ENCODE results near the gene MOV10. TPM values are rescaled to one million over a fixed set of nuclear protein-coding genes. Genes with fewer than 3 reads are reported as not detected.

Gene MOV10
- polyA plus RNA-seq, 1 donor, result 58.5 TPM

DNA sequence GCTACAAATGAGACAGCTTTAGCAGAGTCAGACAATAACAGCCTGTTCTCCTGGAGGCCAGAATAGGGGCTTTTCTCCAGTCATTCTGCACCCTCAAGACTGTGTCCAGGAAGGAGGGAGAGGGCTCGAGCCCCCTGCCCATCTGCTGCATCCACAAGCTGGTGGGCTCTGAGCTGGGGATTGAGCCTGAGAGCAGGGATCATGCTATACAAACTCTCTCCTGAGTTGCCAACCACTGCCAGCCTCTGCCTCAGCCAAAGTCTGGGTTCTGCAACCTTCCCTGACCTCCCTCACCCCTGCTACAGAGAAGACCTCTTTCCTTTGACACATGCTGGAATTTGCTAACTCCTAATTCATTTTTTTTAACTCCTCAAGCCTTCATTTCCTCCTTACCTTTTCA, 55.5 kb downstream of the MOV10 start:
- DNase-seq (ENCODE audit: low read depth), result no peak

- DNase-seq (ENCODE audit: low read depth), result no peak
These were observed 57.0 kb downstream of the MOV10 start for GRCh38 chr1:112731451-112731850.

DNA sequence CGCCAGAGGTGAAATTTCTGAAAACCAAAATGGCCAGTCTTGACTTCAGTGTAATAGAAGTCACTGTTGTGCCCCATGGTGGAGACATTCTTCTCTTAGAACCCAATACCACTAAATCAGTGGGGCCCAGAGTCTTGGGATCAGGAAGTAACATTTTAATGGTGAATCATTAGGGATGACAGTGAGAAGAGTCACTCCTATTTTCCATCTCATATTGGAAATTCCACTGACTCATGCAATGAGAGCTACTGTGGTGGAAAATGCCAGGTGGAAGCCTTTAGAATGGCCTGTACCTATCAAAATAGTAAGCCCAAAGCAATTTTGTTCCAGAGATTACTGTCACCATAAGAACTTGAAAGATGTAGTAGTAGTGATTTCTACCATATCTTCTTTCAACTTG, 61.3 kb downstream of the MOV10 start:
- no peak for DNase-seq (ENCODE audit: low read depth)

DNA sequence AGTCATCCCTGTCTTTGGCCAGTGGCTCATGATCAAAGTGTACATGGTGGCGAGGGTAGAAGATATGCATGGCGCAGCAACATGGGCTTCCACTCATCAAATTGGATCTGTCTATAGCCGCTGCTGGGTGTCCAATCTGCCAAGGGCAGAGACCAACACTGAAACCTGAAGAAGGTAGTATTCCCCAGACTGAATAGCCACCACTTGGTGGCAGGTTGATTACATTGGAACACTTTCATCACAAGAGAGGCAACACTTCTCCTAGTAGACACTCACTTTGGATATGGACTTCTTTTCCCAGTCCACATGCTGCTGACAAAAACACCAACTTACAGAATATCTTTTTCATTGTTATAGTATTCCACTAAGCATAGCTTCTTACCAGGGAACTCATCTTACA, 63.1 kb downstream of the MOV10 start:
- DNase-seq (ENCODE audit: low read depth), result no peak

DNA sequence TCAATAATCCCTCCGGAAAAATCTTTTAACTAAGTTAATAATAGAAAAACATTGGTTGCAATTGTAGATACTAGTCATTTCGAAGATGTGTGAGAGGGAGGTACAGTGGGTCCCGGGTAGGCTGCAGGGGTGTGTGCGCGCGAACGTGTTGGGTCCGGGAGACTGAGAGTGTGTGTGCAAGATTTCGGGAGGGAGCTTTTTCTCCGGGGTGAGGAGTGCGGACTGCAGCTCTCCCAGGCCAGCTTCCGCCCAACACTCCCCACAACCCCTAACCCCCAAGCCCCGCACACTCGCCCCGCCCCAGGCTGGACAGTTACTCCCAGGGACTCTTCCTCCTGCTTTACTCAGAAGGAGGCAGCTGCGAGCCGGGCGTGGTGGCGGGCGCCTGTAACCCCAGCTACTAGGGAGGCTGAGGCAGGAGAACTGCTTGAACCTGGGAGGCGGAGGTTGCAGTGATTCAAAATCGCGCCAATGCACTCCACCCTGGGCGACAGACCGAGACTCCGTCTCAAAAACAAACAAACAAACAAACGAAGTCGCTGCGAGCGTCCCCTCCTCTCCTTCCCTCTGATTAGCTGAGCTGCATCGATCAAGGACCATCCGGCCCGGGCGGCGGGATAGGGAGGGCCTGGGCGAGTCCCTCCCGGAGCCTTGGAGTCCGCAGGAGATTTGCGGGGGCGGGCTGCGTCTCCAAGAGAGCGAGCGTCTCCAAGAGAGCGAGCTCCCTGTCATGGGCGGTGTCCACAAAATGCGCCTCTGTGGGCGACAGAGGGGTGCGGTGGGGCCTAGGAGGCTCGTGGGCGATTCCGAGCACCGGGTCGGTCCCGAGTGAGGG, 68.9 kb downstream of the MOV10 start:
- DNase-seq (ENCODE audit: low read depth), result no peak

- DNase-seq (ENCODE audit: low read depth), result no peak
These were observed 69.6 kb downstream of the MOV10 start for GRCh38 chr1:112744009-112744578.

DNA sequence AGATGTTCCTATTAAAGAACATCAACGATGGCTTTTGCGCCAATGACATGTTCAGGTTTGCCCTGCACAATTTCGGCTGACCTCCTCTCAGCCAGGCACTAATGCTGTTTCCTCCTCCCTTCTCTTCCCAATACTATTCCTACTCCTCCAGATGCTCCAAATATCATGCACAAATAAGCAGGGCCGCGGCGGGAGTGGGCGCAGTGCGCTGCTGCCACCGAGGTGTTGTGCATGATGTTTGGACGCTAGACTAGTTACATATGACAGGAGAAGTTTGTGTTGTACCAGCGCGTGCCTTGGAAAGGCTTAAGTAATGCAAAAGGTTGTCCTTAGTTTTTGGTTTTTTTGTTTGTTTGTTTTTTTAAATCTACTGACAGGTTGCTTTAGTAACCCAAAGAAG, 73.9 kb downstream of the MOV10 start:
- no peak for DNase-seq (ENCODE audit: low read depth)

Other genes starting within 250 kb of the MOV10 start
- gene WNT2B, start 165.7 kb upstream of the MOV10 start, polyA plus RNA-seq (ENCODE audit: insufficient read length), result 4.7 TPM
- gene ST7L, start 55.5 kb upstream of the MOV10 start, polyA plus RNA-seq (ENCODE audit: insufficient read length), result 13.1 TPM
- gene CAPZA1, start 54.8 kb upstream of the MOV10 start, polyA plus RNA-seq (ENCODE audit: insufficient read length), result 75.0 TPM
- 306 TPM for gene RHOC, start 32.5 kb downstream of the MOV10 start, polyA plus RNA-seq (ENCODE audit: insufficient read length)
- 3.9 TPM for gene PPM1J, start 40.7 kb downstream of the MOV10 start, polyA plus RNA-seq (ENCODE audit: insufficient read length)

Data from forelimb muscle (tissue), 1 donor.